ENCODE results near the gene SLC4A1AP.

SLC4A1AP gene

DNA sequence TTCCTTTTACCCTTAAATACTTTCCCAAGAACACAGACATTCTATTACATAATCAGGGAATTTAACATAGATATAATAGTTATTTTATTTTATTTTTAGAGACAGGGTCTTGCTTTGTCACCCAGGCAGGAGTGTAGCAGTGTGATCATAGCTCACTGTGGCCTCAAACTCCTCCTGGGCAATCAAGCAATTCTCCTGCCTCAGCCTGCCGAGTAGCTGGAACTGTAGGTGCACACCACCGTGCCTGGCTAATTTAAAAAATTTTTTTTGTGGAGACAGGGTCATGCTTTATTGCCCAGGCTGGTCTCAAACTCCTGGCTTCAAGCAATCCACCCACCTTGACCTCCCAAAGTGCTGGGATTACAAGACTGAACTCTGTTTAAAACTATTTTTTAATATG is 45.6 kb downstream of the SLC4A1AP start:
- TF ChIP-seq, protein P1, sequence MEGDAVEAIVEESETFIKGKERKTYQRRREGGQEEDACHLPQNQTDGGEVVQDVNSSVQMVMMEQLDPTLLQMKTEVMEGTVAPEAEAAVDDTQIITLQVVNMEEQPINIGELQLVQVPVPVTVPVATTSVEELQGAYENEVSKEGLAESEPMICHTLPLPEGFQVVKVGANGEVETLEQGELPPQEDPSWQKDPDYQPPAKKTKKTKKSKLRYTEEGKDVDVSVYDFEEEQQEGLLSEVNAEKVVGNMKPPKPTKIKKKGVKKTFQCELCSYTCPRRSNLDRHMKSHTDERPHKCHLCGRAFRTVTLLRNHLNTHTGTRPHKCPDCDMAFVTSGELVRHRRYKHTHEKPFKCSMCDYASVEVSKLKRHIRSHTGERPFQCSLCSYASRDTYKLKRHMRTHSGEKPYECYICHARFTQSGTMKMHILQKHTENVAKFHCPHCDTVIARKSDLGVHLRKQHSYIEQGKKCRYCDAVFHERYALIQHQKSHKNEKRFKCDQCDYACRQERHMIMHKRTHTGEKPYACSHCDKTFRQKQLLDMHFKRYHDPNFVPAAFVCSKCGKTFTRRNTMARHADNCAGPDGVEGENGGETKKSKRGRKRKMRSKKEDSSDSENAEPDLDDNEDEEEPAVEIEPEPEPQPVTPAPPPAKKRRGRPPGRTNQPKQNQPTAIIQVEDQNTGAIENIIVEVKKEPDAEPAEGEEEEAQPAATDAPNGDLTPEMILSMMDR (IDR thresholded peaks at IDR 0.05; ENCODE audit: low read depth, low read length, missing control alignments): no peak
- H3K4me3 ChIP-seq (replicated peaks; ENCODE audit: low read depth, low read length): no peak overlapping the region
- no peak for DNase-seq (ENCODE audit: extremely low read depth, low read depth)

DNA sequence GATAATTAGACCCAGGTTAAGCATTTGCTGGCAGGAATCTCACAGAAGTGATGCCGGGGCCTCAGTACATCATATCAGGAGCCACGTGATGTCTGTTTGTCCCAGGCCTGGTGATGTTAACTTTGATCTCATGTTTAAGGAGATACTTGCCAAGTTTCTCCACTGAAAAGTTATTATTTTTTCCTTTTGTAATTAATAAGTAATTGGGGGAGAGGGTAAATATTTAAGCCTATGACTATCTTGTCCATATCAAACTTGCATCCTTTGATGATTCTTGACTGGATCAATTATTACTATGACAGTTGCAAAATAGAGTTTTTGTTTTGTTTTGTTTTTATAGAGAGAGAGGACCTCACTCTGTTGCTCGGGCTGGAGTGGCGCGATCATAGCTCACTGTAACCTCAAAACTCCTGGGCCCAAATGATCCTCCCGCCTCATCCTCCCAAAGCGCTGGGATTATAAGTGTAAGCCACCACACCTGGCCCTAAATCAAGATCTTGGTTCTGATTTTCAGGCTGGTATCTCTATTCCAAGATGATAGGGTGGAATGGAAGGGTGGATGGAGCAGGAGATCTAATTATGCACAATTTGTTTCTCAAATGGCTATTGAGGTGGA is 46.4 kb downstream of the SLC4A1AP start:
- TF ChIP-seq, protein P1 (IDR thresholded peaks at IDR 0.05; ENCODE audit: low read depth, low read length, missing control alignments): no peak
- no peak overlapping the region for H3K4me3 ChIP-seq (replicated peaks; ENCODE audit: low read depth, low read length)
- DNase-seq (ENCODE audit: extremely low read depth, low read depth): no peak

DNA sequence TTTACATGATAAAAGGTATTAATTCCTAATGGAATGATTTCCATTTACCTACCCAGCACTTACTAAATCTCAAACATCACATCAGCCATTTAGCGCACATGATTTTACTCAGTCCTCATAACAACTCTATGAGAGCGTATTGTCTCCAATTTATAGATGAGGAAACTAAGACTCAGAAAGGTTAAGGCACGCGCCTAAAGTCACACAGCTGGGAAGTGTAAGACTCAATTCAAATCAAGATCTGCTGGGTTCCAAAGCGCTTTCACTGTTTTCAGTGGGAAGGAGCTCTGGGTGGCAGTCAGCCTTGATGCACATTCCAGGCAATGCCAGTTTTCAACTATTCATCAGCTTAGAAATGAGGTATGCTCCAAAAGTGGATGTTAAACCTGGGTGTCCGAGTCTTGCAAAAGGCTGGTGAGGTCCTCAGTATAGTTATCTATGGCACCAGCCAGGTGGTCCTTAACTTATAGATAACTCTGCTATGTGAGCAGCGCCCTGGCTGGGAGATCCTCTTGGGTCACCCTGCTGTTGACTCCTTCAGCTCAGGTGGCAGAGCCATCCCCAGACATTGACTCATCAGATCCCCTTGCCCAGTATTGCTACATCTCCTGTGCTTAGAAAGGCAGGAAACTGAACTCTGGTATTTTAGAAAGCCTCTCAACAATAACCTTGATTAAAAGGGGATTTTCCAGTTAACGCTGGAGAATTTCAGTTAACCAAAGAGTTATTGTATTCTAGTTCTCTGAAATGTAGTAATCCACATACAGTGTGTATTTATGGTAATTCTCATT is 47.1 kb downstream of the SLC4A1AP start:
- DNase-seq (ENCODE audit: extremely low read depth, low read depth): no peak
- no peak overlapping the region for H3K4me3 ChIP-seq (replicated peaks; ENCODE audit: low read depth, low read length)
- TF ChIP-seq, protein P1 (IDR thresholded peaks at IDR 0.05; ENCODE audit: low read depth, low read length, missing control alignments): no peak

DNA sequence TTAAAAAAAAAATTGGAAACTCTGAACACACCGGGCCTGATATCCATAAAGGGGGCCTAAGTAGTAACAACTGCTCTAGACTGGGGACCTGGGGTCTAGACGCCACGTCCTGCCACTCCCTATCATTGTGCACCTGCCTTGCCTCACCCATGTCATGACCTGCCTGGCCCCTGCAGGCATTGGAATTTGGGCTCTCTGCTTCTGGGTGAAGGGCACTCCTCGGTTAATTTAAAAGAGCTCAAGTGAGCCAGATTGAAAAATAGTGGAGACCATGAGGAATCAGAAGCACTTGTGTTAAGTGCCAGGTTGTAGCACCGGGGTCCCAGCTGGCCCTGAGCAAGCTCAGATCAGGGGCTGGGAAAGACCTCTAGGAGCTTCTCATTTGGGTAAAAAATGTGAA is 48.1 kb downstream of the SLC4A1AP start:
- TF ChIP-seq, protein P1 (IDR thresholded peaks at IDR 0.05; ENCODE audit: low read depth, low read length, missing control alignments): no peak
- DNase-seq (ENCODE audit: extremely low read depth, low read depth): no peak
- H3K4me3 ChIP-seq (replicated peaks; ENCODE audit: low read depth, low read length): no peak overlapping the region

DNA sequence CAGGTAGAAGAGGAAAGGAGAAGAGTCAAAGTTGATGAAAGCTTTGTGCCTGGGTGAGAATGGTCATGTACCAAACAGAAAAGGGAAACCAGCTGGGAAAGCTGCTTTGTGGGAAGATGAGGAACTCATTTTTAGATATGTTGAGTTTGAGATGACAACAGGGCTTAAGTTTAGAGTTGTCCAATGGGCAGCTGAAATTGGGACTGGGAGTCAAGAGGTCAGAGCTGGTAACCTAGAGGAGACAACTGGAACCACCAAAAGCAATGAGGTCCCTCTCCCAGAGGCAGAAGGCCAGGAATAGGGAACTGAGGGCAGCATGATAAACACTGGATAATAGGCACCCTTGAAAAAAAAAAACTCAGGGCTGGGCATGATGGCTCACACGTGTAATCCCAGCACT is 48.8 kb downstream of the SLC4A1AP start:
- no peak for DNase-seq (ENCODE audit: extremely low read depth, low read depth)
- no peak overlapping the region for H3K4me3 ChIP-seq (replicated peaks; ENCODE audit: low read depth, low read length)
- TF ChIP-seq, protein P1 (IDR thresholded peaks at IDR 0.05; ENCODE audit: low read depth, low read length, missing control alignments): no peak

DNA sequence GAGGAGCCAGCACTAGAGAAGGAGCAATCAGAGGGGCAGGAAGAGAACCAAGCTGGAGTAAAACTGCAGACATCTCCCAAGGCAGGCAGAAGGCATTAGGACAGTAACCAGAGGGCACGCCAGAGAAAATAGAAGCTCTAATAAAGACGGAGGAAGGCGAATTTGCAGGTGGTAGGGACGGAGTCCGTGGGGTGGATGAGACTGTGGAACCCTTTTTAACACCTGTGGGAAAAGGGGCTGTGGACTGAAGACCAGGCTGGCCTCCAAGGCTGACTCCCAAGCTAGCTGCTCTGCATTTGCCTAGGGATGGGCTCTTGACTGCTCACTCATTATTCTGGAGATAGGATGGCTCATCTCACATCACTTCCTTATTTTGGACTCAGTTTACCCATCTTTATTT is 49.5 kb downstream of the SLC4A1AP start:
- TF ChIP-seq, protein P1 (IDR thresholded peaks at IDR 0.05; ENCODE audit: low read depth, low read length, missing control alignments): no peak
- no peak overlapping the region for H3K4me3 ChIP-seq (replicated peaks; ENCODE audit: low read depth, low read length)

More for the DNA sequence above, 49.5 kb downstream of the SLC4A1AP start:
- DNase-seq (ENCODE audit: extremely low read depth, low read depth): no peak

Measured in HFF-Myc (cell line).